Sigmoid colon (tissue), 7 donors: ENCODE data around the gene RBPJ. TPM values are rescaled to one million over a fixed set of nuclear protein-coding genes. Genes with fewer than 3 reads are reported as not detected.

Experiments used
- DNase-seq: peaks from one replicate; pipeline ENCODE4 v3.0.0-alpha.2; 2019
- H3K27ac ChIP-seq, 4 donors: fragments of 200-600 bp; sonication (generic); one replicate each; pipeline ENCODE4 v1.5.1; 2016 to 2019; ENCODE audit warnings: mild to moderate bottlenecking in 1 of 4
- H3K27me3 ChIP-seq, 3 donors: fragments of 200-600 bp; sonication (generic); one replicate each; pipeline ENCODE4 v1.5.1; 2019; ENCODE audit warnings: mild to moderate bottlenecking in 1 of 3
- H3K36me3 ChIP-seq, 4 donors: fragments of 200-600 bp; sonication (generic); one replicate each; pipeline ENCODE4 v1.5.1; 2016 to 2019
- H3K4me1 ChIP-seq, 4 donors: fragments of 200-600 bp; sonication (generic); one replicate each; pipeline ENCODE4 v1.5.1; 2017 to 2019
- H3K4me3 ChIP-seq, 4 donors: fragments of 200-600 bp; sonication (generic); one replicate each; pipeline ENCODE4 v1.5.1; 2017 to 2019; ENCODE audit warnings: mild to moderate bottlenecking in 2 of 4, moderate library complexity in 1 of 4
- H3K9me3 ChIP-seq, 4 donors: fragments of 200-600 bp in 3 of 4; sonication (generic) in 3 of 4; one replicate each; pipeline versions ENCODE4 v1.5.1 to v1.6.1; 2013 to 2019
- CTCF ChIP-seq, 4 experiments: fragments of 450-650 bp in 3 of 4; fragments of 200-600 bp in 1 of 4; IDR thresholded peaks; one replicate each; pipeline ENCODE4 v1.5.1; 2016 to 2019; ENCODE audit warnings: antibody characterized with exemption in 4 of 4, mild to moderate bottlenecking in 3 of 4, moderate library complexity in 2 of 4
- EP300 ChIP-seq, 4 donors: sonication (generic); formaldehyde crosslinking; IDR thresholded peaks; one replicate each; pipeline ENCODE4 v1.6.1; 2017; ENCODE audit warnings: antibody characterized with exemption in 4 of 4
- POLR2A ChIP-seq, 2 donors: fragments of 450-650 bp; IDR thresholded peaks; one replicate each; pipeline ENCODE4 v1.6.1; 2016; ENCODE audit warnings: antibody characterized with exemption in 2 of 2, mild to moderate bottlenecking in 2 of 2, moderate library complexity in 2 of 2
- POLR2AphosphoS5 ChIP-seq, 4 donors: sonication (generic); formaldehyde crosslinking; IDR thresholded peaks; one replicate each; pipeline ENCODE4 v1.6.1; 2017; ENCODE audit warnings: antibody characterized with exemption in 4 of 4
- WGBS, 2 donors: extraction: QIAGEN DNeasy Blood & Tissue Kit; methylation state at CpG; one replicate each; pipeline ENCODE4 v1.1.7; 2013; 5-methylcytosine and 5-hydroxymethylcytosine counted together
- intact Hi-C: fragments of 100-400 bp; cut with DNase I; formaldehyde crosslinking; loops from one replicate; pipeline ENCODE4 v1.15.1; 2023
- polyA plus RNA-seq, 3 donors: library from polyadenylated mRNA; stranded (reverse); fragments of 200-250 nt; gene quantifications; one replicate each; pipeline ENCODE4 v1.2.3, GENCODE V29; 2013
- total RNA-seq, 4 donors: library from RNA; depleted of rRNA; stranded (reverse); fragments of >200 nt; gene quantifications; one replicate each; pipeline ENCODE4 v1.1.0, GENCODE V29; 2016
- donor health status: healthy with polysubstance abuse.
- donor health status: Bipolar disorder and iron deficiency.
- donor health status: healthy.

RBPJ gene
- total and polyA plus RNA-seq, 7 donors: 15.0 to 114 (median 78.4) TPM

GRCh38 chr4:26434030-26434639 is 113.3 kb downstream of the RBPJ start:
- 54 to 76% methylated on average over 2 of the region's 2 CpGs for WGBS, 2 donors
- Histone ChIP-seq H3K9me3 (no peaks in the 10 kb centered on the region), H3K27ac (peak overlapping the region in 1 of 4 donors; percentile 9), H3K4me1 (peaks cover 0 to 42% (median 27%) of the 10 kb centered on the region in 4 donors), H3K36me3 (peaks cover 0 to 27% (median 7%) of the 10 kb centered on the region in 4 donors), H3K4me3 (no peak overlapping the region), H3K27me3 (no peaks in the 10 kb centered on the region)
- TF ChIP-seq POLR2AphosphoS5 (IDR thresholded peaks at IDR 0.05) (no peak), CTCF (IDR thresholded peaks at IDR 0.05) (no peak), POLR2A (IDR thresholded peaks at IDR 0.05) (no peak), EP300 (IDR thresholded peaks at IDR 0.05) (no peak)
- DNase-seq: no peak
- intact Hi-C loops: no loop called here

- Histone ChIP-seq H3K27me3 (no peaks in the 10 kb centered on the region), H3K9me3 (no peaks in the 10 kb centered on the region), H3K4me1 (peaks cover 0 to 22% (median 13%) of the 10 kb centered on the region in 4 donors), H3K36me3 (no peaks in the 10 kb centered on the region), H3K27ac (peak overlapping the region in 2 of 4 donors; percentile 37 to 42), H3K4me3 (no peak overlapping the region)
- TF ChIP-seq CTCF (IDR thresholded peaks at IDR 0.05): no peak
- no peak for TF ChIP-seq POLR2A (IDR thresholded peaks at IDR 0.05)
- no peak for TF ChIP-seq EP300 (IDR thresholded peaks at IDR 0.05)
- TF ChIP-seq POLR2AphosphoS5 (IDR thresholded peaks at IDR 0.05): peak in 2 of 4 donors; percentile 23 to 39
- 57 to 77% methylated on average over 7 of the region's 7 CpGs for WGBS, 2 donors
- no peak for DNase-seq
- intact Hi-C loops: no loop called here
These were observed 120.3 kb downstream of the RBPJ start for GRCh38 chr4:26441102-26441501.

GRCh38 chr4:26441771-26442170 is 121.0 kb downstream of the RBPJ start:
- peaks cover 0 to 16% (median 11%) of the 10 kb centered on the region in 4 donors for H3K4me1 ChIP-seq
- H3K9me3 ChIP-seq: no peaks in the 10 kb centered on the region
- H3K4me3 ChIP-seq: no peak overlapping the region
- 94 to 97% methylated on average over 5 of the region's 5 CpGs for WGBS, 2 donors
- H3K36me3 ChIP-seq: no peaks in the 10 kb centered on the region
- intact Hi-C loops: no loop called here
- no peak for DNase-seq
- no peaks in the 10 kb centered on the region for H3K27me3 ChIP-seq
- H3K27ac ChIP-seq: no peak overlapping the region
- no peak for TF ChIP-seq EP300 (IDR thresholded peaks at IDR 0.05)

GRCh38 chr4:26447378-26447777 is 126.6 kb downstream of the RBPJ start:
- H3K27me3 ChIP-seq: no peaks in the 10 kb centered on the region
- no peak overlapping the region for H3K27ac ChIP-seq
- TF ChIP-seq CTCF (IDR thresholded peaks at IDR 0.05) (no peak), POLR2A (IDR thresholded peaks at IDR 0.05) (no peak), POLR2AphosphoS5 (IDR thresholded peaks at IDR 0.05) (no peak), EP300 (IDR thresholded peaks at IDR 0.05) (no peak)
- no peak overlapping the region for H3K4me3 ChIP-seq
- intact Hi-C loops: no loop called here
- 64 to 90% methylated on average over 8 of the region's 8 CpGs for WGBS, 2 donors
- no peaks in the 10 kb centered on the region for H3K9me3 ChIP-seq
- H3K4me1 ChIP-seq: peaks cover 0 to 11% (median 5%) of the 10 kb centered on the region in 4 donors
- H3K36me3 ChIP-seq: no peaks in the 10 kb centered on the region
- no peak for DNase-seq

- 90 to 92% methylated on average over 5 of the region's 5 CpGs for WGBS, 2 donors
- DNase-seq: no peak
- Histone ChIP-seq H3K9me3 (peaks cover 0 to 4% (median 0%) of the 10 kb centered on the region in 4 donors), H3K27ac (no peak overlapping the region), H3K27me3 (no peaks in the 10 kb centered on the region), H3K36me3 (no peaks in the 10 kb centered on the region), H3K4me1 (peaks cover 0 to 20% (median 11%) of the 10 kb centered on the region in 4 donors), H3K4me3 (no peak overlapping the region)
- TF ChIP-seq POLR2AphosphoS5 (IDR thresholded peaks at IDR 0.05): no peak
- TF ChIP-seq EP300 (IDR thresholded peaks at IDR 0.05): no peak
- no peak for TF ChIP-seq CTCF (IDR thresholded peaks at IDR 0.05)
- TF ChIP-seq POLR2A (IDR thresholded peaks at IDR 0.05): no peak
- intact Hi-C loops: loop anchor here (10.0 kb wide), 1 partner anchor 134 kb away; the partner anchor contains the start of gene TBC1D19
These were observed 129.6 kb downstream of the RBPJ start for GRCh38 chr4:26450418-26450817.
